ENCODE measurements around the gene DSTN. TPM values are rescaled to one million over a fixed set of nuclear protein-coding genes. Genes with fewer than 3 reads are reported as not detected.

DSTN gene
- total RNA-seq, 1 donor from 2014 or later: 20.1 TPM

- no peak overlapping the region for H3K4me3 Mint-ChIP-seq
- POLR2A ChIA-PET: no interaction called here
Observed at GRCh38 chr20:17617212-17617867, 47.5 kb downstream of the DSTN start.

GRCh38 chr20:17617868-17618672 lies 48.2 kb downstream of the DSTN start:
- Mint-ChIP-seq H3K27me3 (no peaks in the 10 kb centered on the region), H3K27ac (no peak overlapping the region), H3K4me3 (no peak overlapping the region), H3K9me3 (no peaks in the 10 kb centered on the region), H3K36me3 (ENCODE audit: low read depth) (peaks cover 41% of the 10 kb centered on the region), H3K4me1 (peaks cover 2% of the 10 kb centered on the region)
- peak; percentile 11 for DNase-seq
- TF ChIP-seq CTCF (IDR thresholded peaks at IDR 0.05): no peak
- POLR2A ChIA-PET: no interaction called here
- CTCF ChIA-PET: interaction anchor here (0.9 to 2.7 kb wide), 4 partner anchors 81 to 114 kb away, joined by 3 to 13 read pairs (median 5); no protein-coding TSS in a partner anchor
- no peak for ATAC-seq (ENCODE audit: low read depth)
- intact Hi-C loops (cut with micrococcal nuclease): loop anchor here (1.0 to 5.0 kb wide), 3 partner anchors 46 to 113 kb away; partner anchors contain the start of gene DSTN

More at GRCh38 chr20:17617212-17617867, 47.5 kb downstream of the DSTN start:
- intact Hi-C loops (cut with micrococcal nuclease): loop anchor here (1.0 to 5.0 kb wide), 3 partner anchors 45 to 112 kb away; partner anchors contain the start of gene DSTN
- CTCF ChIA-PET: interaction anchor here (1.3 to 2.7 kb wide), 3 partner anchors 81 to 112 kb away, joined by 5 to 13 read pairs (median 5); no protein-coding TSS in a partner anchor
- peak; percentile 20 for DNase-seq
- Mint-ChIP-seq H3K36me3 (ENCODE audit: low read depth) (peaks cover 39% of the 10 kb centered on the region), H3K27ac (no peak overlapping the region), H3K27me3 (no peaks in the 10 kb centered on the region), H3K4me1 (peaks cover 2% of the 10 kb centered on the region), H3K9me3 (no peaks in the 10 kb centered on the region)
- ATAC-seq (ENCODE audit: low read depth): peak; percentile 70
- no peak for TF ChIP-seq CTCF (IDR thresholded peaks at IDR 0.05)

- TF ChIP-seq CTCF (IDR thresholded peaks at IDR 0.05): no peak
- no peak overlapping the region for H3K27ac Mint-ChIP-seq
- intact Hi-C loops (cut with micrococcal nuclease): loop anchor here (5.0 kb wide), 1 partner anchor 46 kb away; the partner anchor contains the start of gene DSTN
- no peak overlapping the region for H3K4me3 Mint-ChIP-seq
- H3K4me1 Mint-ChIP-seq: peaks cover 2% of the 10 kb centered on the region
- POLR2A ChIA-PET: no interaction called here
- ATAC-seq (ENCODE audit: low read depth): no peak
- H3K36me3 Mint-ChIP-seq (ENCODE audit: low read depth): peaks cover 41% of the 10 kb centered on the region
- H3K27me3 Mint-ChIP-seq: no peaks in the 10 kb centered on the region
- CTCF ChIA-PET: interaction anchor here (0.9 to 2.7 kb wide), 4 partner anchors 82 to 115 kb away, joined by 3 to 13 read pairs (median 5); no protein-coding TSS in a partner anchor
- H3K9me3 Mint-ChIP-seq: no peaks in the 10 kb centered on the region
- no peak for DNase-seq
Observed at GRCh38 chr20:17618673-17619013, 48.8 kb downstream of the DSTN start.

- Mint-ChIP-seq H3K9me3 (no peaks in the 10 kb centered on the region), H3K27ac (no peak overlapping the region), H3K27me3 (no peaks in the 10 kb centered on the region), H3K4me3 (no peak overlapping the region), H3K4me1 (peaks cover 2% of the 10 kb centered on the region), H3K36me3 (ENCODE audit: low read depth) (peaks cover 45% of the 10 kb centered on the region)
- TF ChIP-seq CTCF (IDR thresholded peaks at IDR 0.05): no peak
- ChIA-PET POLR2A (no interaction called here), CTCF (interaction anchor here (1.8 kb wide), 1 partner anchor 82 kb away, joined by 5 read pairs; no protein-coding TSS in a partner anchor)
- intact Hi-C loops (cut with micrococcal nuclease): loop anchor here (5.0 kb wide), 1 partner anchor 47 kb away; the partner anchor contains the start of gene DSTN
- ATAC-seq (ENCODE audit: low read depth): no peak
- peak; percentile 15 for DNase-seq
Observed at GRCh38 chr20:17619351-17620093, 49.6 kb downstream of the DSTN start.
